Endodermal cell (in vitro differentiated cells): ENCODE measurements around the gene SPOCK1. TPM values are rescaled to one million over a fixed set of nuclear protein-coding genes. Genes with fewer than 3 reads are reported as not detected.

Experiments
- DNase-seq: peaks from one replicate; pipeline ENCODE4 v3.0.0-alpha.2; 2017
- H3K27ac ChIP-seq: 2 replicates; pipeline ENCODE4 v1.5.1; 2013; ENCODE audit warnings: mild to moderate bottlenecking, low read depth, low read length, moderate library complexity
- H3K27me3 ChIP-seq: 2 replicates; pipeline ENCODE4 v1.6.1; 2013; ENCODE audit warnings: mild to moderate bottlenecking, low read length, moderate library complexity; ENCODE audit not compliant: insufficient read depth, control insufficient read depth, poor library complexity, severe bottlenecking
- H3K36me3 ChIP-seq: 2 replicates; pipeline ENCODE4 v1.7.0; 2013; ENCODE audit warnings: mild to moderate bottlenecking, low read length, moderate library complexity; ENCODE audit not compliant: control insufficient read depth, insufficient read depth
- H3K4me1 ChIP-seq: one replicate; pipeline ENCODE4 v1.7.0; 2013; ENCODE audit warnings: low read length; ENCODE audit not compliant: control insufficient read depth, insufficient read depth
- H3K4me3 ChIP-seq: 2 replicates; pipeline ENCODE4 v1.5.1; 2013; ENCODE audit warnings: mild to moderate bottlenecking, low read length, moderate library complexity
- H3K9ac ChIP-seq: 2 replicates; pipeline ENCODE4 v1.6.1; 2013; ENCODE audit warnings: mild to moderate bottlenecking, low read length, moderate library complexity; ENCODE audit not compliant: poor library complexity, severe bottlenecking; ENCODE audit errors: extremely low read depth
- H3K9me3 ChIP-seq: 2 replicates; pipeline ENCODE4 v1.6.1; 2013; ENCODE audit warnings: mild to moderate bottlenecking, low read length, moderate library complexity; ENCODE audit not compliant: control insufficient read depth
- H3K27ac Mint-ChIP-seq: 2 replicates; pipeline ENCODE4 v1.8.0; 2020; ENCODE audit warnings: mixed read lengths
- H3K27me3 Mint-ChIP-seq: 2 replicates; pipeline ENCODE4 v1.8.0; 2021; ENCODE audit warnings: mild to moderate bottlenecking, mixed read lengths; ENCODE audit not compliant: insufficient read depth
- H3K36me3 Mint-ChIP-seq: 2 replicates; pipeline ENCODE4 v1.8.0; 2020; ENCODE audit warnings: low read depth, mixed read lengths
- H3K4me1 Mint-ChIP-seq: 2 replicates; pipeline ENCODE4 v1.8.0; 2020; ENCODE audit warnings: mixed read lengths
- H3K4me3 Mint-ChIP-seq: 2 replicates; pipeline ENCODE4 v1.8.0; 2020; ENCODE audit warnings: mild to moderate bottlenecking, moderate library complexity, mixed read lengths
- H3K9me3 Mint-ChIP-seq: 2 replicates; pipeline ENCODE4 v1.8.0; 2020; ENCODE audit warnings: mild to moderate bottlenecking, mixed read lengths
- WGBS, 2 experiments: methylation state at CpG; one replicate each; pipeline versions ENCODE4 v1.1.5 to v1.1.7; 2013; ENCODE audit warnings: missing lambda C conversion rate in 2 of 2, mixed read lengths in 1 of 2; ENCODE audit not compliant: insufficient coverage in 1 of 2, insufficient read length in 1 of 2; 5-methylcytosine and 5-hydroxymethylcytosine counted together
- total RNA-seq, 2 donors: library from RNA; stranded (reverse); fragmentation: NEBNext Ultra II Directional in 1 of 2; extraction: Animal tissue kit (Norgen Biotek cat#: 25700) in 1 of 2; gene quantifications; 2 replicates in 1 of 2; 3 replicates in 1 of 2; pipeline ENCODE4 v1.2.1, GENCODE V29; 2021
- TF ChIP-seq, protein P1 (sequence below): fragments of 200-600 bp; sonication (generic); conservative IDR thresholded peaks from 2 replicates; pipeline ENCODE4 v1.5.0; 2021; ENCODE audit warnings: antibody characterized with exemption, mild to moderate bottlenecking

The SPOCK1 gene
- total RNA-seq, 2 donors from 2014 or later, result 25.8 to 39.8 TPM

DNA sequence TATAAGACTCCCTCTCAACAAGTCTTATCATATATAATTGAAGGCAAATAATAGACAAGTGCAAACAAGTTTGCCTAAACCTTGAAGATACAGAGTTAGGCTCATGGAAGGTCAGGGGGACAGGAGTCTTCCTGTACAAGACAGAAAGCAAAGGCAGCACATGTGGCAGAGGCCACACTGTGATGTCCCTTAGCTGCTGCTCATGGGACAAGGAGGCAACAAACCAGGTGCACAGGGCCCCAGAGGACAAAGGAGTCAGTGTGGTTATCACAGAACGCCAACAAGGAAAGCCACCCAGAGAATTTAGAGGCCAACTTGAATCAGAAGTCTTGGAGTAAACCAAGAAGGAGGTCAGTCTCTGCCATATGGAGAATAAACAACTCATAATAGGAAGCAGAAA is 444.8 kb downstream of the SPOCK1 start:
- Histone ChIP-seq H3K9ac (no peak overlapping the region), H3K9me3 (peaks cover 10% of the 10 kb centered on the region), H3K27ac (no peak overlapping the region), H3K36me3 (no peaks in the 10 kb centered on the region), H3K27me3 (no peaks in the 10 kb centered on the region), H3K4me1 (no peaks in the 10 kb centered on the region), H3K4me3 (no peak overlapping the region)
- H3K4me1 Mint-ChIP-seq, result peaks cover under 1% of the 10 kb centered on the region
- peaks cover 3% of the 10 kb centered on the region for H3K36me3 Mint-ChIP-seq
- H3K27ac Mint-ChIP-seq, result no peak overlapping the region
- peaks cover 5% of the 10 kb centered on the region for H3K9me3 Mint-ChIP-seq
- no peak overlapping the region for H3K4me3 Mint-ChIP-seq
- TF ChIP-seq, protein P1, sequence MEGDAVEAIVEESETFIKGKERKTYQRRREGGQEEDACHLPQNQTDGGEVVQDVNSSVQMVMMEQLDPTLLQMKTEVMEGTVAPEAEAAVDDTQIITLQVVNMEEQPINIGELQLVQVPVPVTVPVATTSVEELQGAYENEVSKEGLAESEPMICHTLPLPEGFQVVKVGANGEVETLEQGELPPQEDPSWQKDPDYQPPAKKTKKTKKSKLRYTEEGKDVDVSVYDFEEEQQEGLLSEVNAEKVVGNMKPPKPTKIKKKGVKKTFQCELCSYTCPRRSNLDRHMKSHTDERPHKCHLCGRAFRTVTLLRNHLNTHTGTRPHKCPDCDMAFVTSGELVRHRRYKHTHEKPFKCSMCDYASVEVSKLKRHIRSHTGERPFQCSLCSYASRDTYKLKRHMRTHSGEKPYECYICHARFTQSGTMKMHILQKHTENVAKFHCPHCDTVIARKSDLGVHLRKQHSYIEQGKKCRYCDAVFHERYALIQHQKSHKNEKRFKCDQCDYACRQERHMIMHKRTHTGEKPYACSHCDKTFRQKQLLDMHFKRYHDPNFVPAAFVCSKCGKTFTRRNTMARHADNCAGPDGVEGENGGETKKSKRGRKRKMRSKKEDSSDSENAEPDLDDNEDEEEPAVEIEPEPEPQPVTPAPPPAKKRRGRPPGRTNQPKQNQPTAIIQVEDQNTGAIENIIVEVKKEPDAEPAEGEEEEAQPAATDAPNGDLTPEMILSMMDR, result no peak
- peaks cover 3% of the 10 kb centered on the region for H3K27me3 Mint-ChIP-seq
- 94% methylated on average over 1 of the region's 1 CpG; no CpG with 5 or more reads in 1 of the 2 experiments for WGBS, 2 experiments
- DNase-seq, result no peak

DNA sequence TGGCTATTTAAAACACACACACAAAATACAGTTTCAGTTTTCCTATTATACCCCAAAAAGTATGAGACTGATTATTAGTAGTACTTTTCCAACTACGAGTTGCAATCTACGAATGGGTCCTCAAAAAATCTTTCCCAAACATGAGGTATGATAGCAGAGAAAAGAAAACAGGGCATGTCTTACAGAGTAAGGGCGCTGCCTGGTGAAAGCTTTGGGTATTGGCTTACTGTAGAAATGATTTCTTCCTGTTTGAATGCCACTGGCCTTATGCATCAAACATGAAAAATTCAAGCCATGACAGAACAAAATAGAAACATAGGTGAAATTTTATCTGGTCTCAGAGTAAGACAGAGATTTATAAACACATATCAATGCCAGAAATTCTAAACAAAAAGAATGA is 448.0 kb downstream of the SPOCK1 start:
- 92% methylated on average over 3 of the region's 3 CpGs; no CpG with 5 or more reads in 1 of the 2 experiments for WGBS, 2 experiments
- H3K27ac ChIP-seq, result no peak overlapping the region
- DNase-seq, result peak; percentile 62
- H3K4me1 ChIP-seq, result no peaks in the 10 kb centered on the region
- peaks cover 10% of the 10 kb centered on the region for H3K9me3 ChIP-seq
- no peaks in the 10 kb centered on the region for H3K27me3 ChIP-seq
- no peak overlapping the region for H3K4me3 Mint-ChIP-seq
- peaks cover 3% of the 10 kb centered on the region for H3K27me3 Mint-ChIP-seq
- peaks cover 5% of the 10 kb centered on the region for H3K9me3 Mint-ChIP-seq
- no peaks in the 10 kb centered on the region for H3K4me1 Mint-ChIP-seq
- TF ChIP-seq, protein P1, result peak; percentile 72
- H3K4me3 ChIP-seq, result no peak overlapping the region
- H3K36me3 Mint-ChIP-seq, result peaks cover 3% of the 10 kb centered on the region
- H3K9ac ChIP-seq, result no peak overlapping the region
- no peak overlapping the region for H3K27ac Mint-ChIP-seq
- H3K36me3 ChIP-seq, result no peaks in the 10 kb centered on the region

DNA sequence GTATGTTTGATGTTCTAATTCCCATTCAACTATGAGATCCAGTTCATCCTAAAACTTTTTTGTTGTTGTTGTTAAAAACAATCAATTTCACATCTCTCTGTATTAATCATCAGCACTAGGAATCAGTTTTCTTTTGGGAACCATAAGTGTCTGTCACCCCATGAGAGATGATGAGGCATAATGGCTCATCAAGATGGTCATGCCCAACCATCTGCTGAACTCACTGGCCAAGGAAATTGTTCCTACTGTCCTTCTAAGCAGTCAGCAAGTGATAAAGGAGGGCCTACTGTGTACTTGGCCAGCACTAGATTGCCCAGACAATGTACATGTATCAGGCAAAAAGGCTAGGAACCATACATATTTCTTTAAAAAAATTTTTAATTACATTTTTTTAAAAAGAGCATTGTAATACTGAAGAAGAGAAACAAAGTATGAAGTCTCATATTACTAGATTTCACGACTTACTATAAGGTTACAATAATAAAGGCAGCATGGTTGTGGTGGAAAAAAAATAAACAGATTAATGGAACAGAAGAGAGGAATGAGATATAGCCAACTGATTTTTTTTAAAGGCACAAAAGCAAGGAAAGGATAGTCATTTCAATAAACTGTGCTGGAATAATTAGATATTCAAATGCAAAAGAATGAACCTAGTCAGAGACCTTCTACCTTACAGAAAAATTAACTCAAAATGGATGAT is 458.3 kb downstream of the SPOCK1 start:
- H3K27me3 ChIP-seq, result no peaks in the 10 kb centered on the region
- H3K9me3 ChIP-seq, result peaks cover 22% of the 10 kb centered on the region
- TF ChIP-seq, protein P1, result no peak
- DNase-seq, result no peak
- H3K4me3 ChIP-seq, result no peak overlapping the region
- peaks cover 15% of the 10 kb centered on the region for H3K4me1 ChIP-seq
- 100% methylated on average over 1 of the region's 1 CpG; no CpG with 5 or more reads in 1 of the 2 experiments for WGBS, 2 experiments
- no peak overlapping the region for H3K9ac ChIP-seq
- Mint-ChIP-seq H3K9me3 (peaks cover 20% of the 10 kb centered on the region), H3K27me3 (no peaks in the 10 kb centered on the region), H3K27ac (no peak overlapping the region), H3K36me3 (peaks cover 9% of the 10 kb centered on the region), H3K4me1 (peaks cover 29% of the 10 kb centered on the region), H3K4me3 (no peak overlapping the region)
- H3K27ac ChIP-seq, result no peak overlapping the region
- H3K36me3 ChIP-seq, result no peaks in the 10 kb centered on the region
